GM18907 (cell line): ENCODE data around the gene SEPTIN3.

ENCODE experiments used
- ATAC-seq: cut with Tn5 transposase; IDR thresholded peaks from one replicate; pipeline ENCODE4 v1.9.1; 2021; ENCODE audit warnings: mild to moderate bottlenecking, moderate library complexity; ENCODE audit not compliant: unreplicated experiment

The SEPTIN3 gene, protein sequence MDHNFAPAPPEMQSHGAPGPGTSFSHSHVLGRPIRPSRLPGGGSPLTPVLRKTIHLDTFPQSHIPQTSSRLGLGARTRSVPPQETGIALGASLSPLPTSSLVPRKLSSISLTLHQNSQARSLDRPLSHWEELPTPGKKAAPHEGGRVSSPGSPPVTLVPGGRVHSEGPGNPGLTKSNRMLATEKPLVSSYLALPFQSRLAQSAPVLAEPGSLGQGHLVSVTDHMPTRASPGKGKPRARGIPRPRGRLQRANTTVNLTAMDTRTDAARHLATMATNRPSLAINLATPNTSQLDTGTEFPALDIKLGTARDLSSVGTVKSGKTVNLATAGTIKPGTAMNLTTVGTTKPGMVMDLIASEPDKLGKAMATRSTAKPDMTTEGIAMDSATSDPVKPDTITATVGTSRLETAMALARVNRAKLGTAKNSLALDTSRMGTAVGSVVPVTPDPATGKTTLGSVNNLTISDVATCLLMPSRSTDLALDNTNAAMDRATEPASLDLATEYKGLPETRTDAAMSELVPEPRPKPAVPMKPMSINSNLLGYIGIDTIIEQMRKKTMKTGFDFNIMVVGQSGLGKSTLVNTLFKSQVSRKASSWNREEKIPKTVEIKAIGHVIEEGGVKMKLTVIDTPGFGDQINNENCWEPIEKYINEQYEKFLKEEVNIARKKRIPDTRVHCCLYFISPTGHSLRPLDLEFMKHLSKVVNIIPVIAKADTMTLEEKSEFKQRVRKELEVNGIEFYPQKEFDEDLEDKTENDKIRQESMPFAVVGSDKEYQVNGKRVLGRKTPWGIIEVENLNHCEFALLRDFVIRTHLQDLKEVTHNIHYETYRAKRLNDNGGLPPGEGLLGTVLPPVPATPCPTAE

DNA sequence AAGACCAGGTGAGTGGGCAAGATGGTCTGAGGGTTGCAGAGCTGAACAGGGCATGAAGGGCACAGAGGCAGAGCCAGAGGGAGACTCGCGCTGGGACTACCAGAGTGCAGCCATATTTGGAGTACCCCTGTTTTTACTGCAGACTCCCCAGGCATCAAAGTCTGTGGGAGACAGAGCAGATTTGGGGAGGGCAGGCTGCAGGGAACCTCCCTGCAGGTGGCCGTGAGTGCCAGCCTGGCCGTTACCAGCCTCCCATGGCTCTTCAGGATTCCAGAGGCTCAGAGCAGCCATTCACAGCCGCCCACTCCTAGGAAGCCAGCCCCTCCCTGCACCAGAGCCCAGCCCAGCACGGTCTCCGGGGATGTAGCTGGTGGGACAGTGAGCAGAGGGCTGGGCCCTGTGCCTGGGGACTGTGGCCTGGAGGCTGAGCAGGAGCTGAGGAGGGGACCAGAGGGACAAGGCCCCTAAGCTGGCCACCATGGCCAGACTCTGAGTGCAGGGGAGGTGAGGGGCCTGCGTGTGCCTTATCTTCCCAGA is at the start of gene SEPTIN3:
TSS of gene SEPTIN3 (plus strand) at position 334 of the 537 bp plus-strand sequence. CDS start 2,050 bp downstream, outside the sequence.
- no peak for ATAC-seq

GRCh38 chr22:41920271-41920976 is 48.8 kb upstream of the SEPTIN3 start:
- peak; percentile 21 for ATAC-seq

DNA sequence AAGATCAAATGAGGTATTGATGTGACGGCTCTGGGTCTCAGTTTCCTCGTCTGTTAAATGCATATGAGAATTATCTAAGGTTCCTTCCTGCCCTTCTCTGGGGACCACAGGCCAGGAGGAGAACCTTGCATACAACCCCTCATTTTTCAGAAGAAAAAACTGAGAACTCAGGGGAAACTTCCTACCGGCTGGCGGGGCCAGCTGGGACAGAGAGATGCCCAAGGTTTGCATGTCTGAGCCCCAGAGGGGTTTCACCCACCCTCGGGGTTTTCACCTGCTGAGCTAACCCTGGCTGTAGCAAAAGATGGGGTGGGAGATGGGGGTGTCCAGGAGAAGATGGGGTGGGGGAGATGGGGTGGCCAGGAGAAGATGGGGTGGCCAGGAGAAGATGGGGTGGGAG is 46.9 kb upstream of the SEPTIN3 start:
- no peak for ATAC-seq

GRCh38 chr22:41922940-41923594 is 46.2 kb upstream of the SEPTIN3 start:
- no peak for ATAC-seq

DNA sequence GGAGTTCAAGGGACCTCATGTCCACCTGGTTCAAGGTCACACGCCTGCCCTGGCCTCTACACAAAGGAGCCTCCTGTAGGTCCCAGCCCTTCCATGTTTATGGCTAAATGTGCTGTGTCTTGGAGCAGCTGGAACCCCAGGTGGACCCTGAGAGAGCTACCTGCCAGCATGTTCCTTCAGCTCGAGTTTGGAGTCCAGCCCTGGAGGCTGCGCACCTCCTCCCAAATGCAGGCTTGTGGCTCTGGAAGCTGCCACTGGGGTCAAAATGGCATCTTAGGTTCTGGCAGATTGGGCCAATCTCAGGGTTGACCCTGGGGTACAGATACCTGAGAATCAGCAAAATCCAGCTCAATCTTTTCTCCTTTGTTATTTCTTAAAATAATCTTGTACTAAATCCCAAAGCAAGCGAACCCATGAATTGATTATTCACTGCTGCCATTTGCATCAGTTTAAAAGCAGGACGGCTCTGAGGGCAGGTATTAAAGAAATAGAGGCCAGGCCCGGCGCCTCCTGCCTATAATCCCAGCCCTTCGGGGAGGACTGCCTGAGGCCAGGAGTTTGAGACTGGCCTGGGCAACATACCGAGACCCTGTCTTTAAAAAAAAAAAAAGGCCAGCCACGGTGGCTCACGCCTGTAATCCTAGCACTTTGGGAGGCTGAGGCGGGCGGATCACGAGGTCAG is 45.5 kb upstream of the SEPTIN3 start:
- ATAC-seq: no peak

DNA sequence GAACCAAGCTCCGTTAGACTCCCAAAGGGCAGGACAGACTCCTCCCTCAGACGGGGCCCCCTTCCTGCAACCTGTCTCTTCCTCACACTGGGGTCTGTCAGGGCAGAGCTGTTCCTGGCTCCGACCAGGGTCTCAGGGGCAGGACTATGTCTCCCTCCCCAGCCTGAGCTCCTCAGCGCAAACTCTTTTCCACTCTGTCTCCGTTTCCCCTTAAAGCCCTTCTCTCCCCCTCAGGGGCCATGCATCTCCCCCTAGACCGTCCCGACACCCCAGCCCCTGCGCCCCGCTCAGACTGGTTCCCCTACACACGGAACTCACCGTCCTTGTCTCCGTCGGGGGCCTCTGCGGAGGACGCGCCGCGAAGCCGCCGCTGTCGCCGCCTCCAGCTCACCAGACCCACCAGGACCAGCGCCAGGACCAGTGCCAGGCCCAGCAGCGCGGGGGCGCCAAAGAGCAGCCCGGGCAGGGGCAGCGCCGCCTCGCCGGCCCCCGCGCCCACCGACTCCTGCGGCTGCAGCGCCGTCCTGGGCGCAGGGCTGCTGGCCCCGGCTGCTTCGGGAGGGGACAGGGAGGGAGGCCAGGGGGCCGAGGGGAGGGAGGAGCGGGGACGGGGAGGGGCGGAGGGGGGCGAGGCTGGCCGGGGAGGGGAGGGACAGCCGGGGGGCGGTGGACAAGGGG is 43.3 kb upstream of the SEPTIN3 start:
- ATAC-seq: peak; percentile 36

- no peak for ATAC-seq
These were observed 41.4 kb upstream of the SEPTIN3 start for GRCh38 chr22:41927813-41928212.

- ATAC-seq: no peak
These were observed 40.4 kb upstream of the SEPTIN3 start for GRCh38 chr22:41928593-41929417.

DNA sequence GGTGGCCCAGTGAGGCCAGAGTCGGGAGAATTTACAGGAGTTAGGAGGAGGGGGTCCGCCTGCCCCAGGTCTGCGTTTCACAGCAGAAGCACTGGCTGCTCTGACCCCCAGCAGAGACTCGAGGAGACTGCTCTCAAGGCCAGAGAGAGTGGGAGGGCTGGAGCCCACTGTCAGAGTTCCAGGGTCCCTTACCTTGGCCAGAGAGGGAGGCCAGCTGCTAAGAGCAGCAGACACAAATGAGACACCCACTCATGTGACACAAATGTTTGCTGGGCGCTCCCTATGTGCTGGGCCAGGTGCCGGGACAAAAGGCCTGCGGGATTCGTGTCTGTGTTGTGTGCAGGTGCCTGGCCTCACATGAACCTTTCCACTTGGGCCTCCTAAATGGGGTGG is 39.8 kb upstream of the SEPTIN3 start:
- no peak for ATAC-seq

DNA sequence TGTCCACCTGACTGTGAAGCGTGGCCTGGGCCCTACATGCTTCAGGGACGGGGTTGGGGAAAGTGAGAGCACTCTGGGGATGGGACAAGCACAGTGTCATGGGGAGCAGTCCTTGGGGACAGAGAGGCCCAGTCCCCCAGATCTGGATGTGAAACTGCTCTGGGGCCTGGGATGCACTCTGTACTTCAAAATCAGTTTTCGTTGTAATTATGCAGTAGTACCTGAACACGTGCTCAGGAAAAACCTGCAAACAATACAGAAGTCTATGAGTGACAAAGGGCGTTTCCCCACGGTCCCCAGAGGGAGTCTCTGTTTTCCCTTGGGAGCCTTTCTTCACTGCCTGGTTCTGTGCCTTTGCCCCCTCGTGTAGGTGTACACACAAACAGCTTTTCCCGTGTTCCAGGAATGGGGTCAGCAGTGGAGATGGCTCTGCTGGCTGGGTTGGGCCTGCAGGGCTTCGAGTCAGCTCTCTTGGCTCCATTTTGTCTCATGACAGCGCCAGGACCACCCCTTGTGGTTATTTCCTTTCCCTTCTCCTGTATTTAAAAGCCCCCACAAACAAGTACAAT is 37.5 kb upstream of the SEPTIN3 start:
- ATAC-seq: peak; percentile 28

DNA sequence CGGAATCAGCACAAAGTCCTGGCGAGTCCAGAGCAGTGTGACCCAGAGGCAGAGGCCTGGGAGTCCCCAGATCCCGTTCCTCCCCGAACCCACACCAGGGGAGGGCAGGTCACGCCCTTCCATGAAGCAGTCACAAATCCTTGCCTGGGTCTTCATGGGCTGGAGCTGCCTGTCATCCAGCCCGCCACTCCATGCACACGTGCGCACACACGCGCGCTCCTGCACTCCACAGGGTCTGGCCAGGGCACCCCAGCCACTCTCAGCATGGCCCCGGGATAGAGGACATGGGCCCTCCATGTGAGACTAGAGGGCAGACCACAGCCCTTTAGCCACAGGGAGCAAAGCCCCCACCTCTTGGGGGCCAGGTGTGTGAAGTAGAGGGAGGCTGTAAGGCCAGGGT is 36.9 kb upstream of the SEPTIN3 start:
- ATAC-seq: no peak

GRCh38 chr22:41933411-41934177 is 35.6 kb upstream of the SEPTIN3 start:
- no peak for ATAC-seq

DNA sequence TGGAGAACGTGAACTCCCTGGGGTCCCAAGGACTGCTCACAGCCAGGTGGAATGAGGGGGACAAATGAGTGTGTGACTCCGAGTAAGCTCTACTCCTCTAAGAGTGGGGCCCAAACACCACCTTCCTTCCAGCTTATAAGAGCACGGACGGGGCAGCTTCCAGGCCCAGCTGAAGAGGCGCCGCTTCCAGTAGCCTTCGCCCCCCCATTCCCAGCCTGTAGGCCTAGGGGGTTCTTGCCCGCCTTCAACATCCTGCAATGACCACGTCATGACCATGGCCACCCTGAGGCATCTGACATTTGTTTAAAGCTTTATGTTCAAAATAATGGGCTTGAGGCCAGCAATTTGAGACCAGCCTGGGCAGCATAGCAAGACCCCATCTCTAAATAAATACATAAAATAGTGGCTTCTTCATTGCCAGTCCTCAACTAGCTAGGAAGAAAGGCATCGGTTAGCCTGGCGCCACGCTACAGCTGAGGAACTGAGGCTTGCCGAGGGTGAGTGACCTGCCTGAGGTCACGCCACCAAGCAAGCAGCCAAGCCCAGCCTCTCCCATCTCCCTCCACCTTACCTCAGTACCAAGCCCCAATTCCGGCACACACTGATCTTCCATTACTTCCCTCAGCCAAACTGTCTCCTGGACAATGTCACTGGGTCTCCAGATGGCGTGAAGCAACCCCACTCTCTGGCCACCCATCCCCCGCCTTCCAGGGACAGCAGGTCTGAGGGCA is 34.8 kb upstream of the SEPTIN3 start:
- ATAC-seq: no peak

DNA sequence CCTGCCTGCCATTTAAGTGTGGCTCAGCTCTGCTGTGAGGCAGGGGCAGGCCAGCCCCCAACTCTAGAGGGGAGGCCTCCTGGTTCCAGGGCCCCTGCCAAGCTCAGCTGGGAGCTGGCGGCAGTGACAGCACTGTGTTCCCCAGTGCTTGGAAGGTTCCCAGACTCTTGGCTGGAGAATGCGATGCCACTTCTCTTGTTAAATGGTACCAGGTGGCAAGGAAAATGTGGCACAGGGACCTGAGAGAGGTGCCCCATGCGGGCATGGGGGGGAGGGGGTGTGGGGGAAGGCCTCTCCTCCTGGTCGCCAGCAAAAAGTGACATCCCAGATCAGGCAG is 34.3 kb upstream of the SEPTIN3 start:
- no peak for ATAC-seq

- ATAC-seq: no peak
These were observed 33.7 kb upstream of the SEPTIN3 start for GRCh38 chr22:41935509-41935908.

- no peak for ATAC-seq
These were observed 32.4 kb upstream of the SEPTIN3 start for GRCh38 chr22:41936894-41937169.
